CD14-positive monocyte (primary cell): ENCODE results near the gene TMEM255A. TPM values are rescaled to one million over a fixed set of nuclear protein-coding genes. Genes with fewer than 3 reads are reported as not detected.

ENCODE experiments used
- DNase-seq, 3 donors: peaks; one replicate each; pipeline ENCODE4 v3.0.0-alpha.2; 2011 to 2022
- H2AFZ ChIP-seq: 2 replicates; pipeline ENCODE4 v1.6.0; 2012; ENCODE audit warnings: mild to moderate bottlenecking, low read depth, low read length, inconsistent platforms; ENCODE audit not compliant: insufficient read depth, poor library complexity, severe bottlenecking
- H3K27ac ChIP-seq, 2 donors: 1 replicate in 1 of 2; 2 replicates in 1 of 2; pipeline ENCODE4 v1.5.1; 2012 to 2013; ENCODE audit warnings: low read length in 2 of 2, control low read depth in 1 of 2, inconsistent platforms in 1 of 2, low read depth in 1 of 2, mild to moderate bottlenecking in 1 of 2
- H3K27me3 ChIP-seq, 2 donors: one replicate each; pipeline versions ENCODE4 v1.6.0 to v1.6.1; 2011 to 2013; ENCODE audit warnings: low read length in 2 of 2; ENCODE audit not compliant: control insufficient read depth in 2 of 2, insufficient read depth in 2 of 2
- H3K36me3 ChIP-seq, 2 donors: replicated peaks in 1 of 2; 1 replicate in 1 of 2; 2 replicates in 1 of 2; pipeline versions ENCODE4 v1.5.1 to v1.6.1; 2012 to 2013; ENCODE audit warnings: low read length in 2 of 2, control low read depth in 1 of 2, inconsistent platforms in 1 of 2, mild to moderate bottlenecking in 1 of 2; ENCODE audit not compliant: insufficient read depth in 2 of 2, control insufficient read depth in 1 of 2
- H3K4me1 ChIP-seq, 2 donors: 1 replicate in 1 of 2; 2 replicates in 1 of 2; pipeline versions ENCODE4 v1.5.1 to v1.6.1; 2012 to 2013; ENCODE audit warnings: low read length in 2 of 2, control low read depth in 1 of 2, inconsistent platforms in 1 of 2, mild to moderate bottlenecking in 1 of 2, moderate library complexity in 1 of 2; ENCODE audit not compliant: insufficient read depth in 2 of 2, control insufficient read depth in 1 of 2
- H3K4me2 ChIP-seq: replicated peaks from 2 replicates; pipeline ENCODE3; 2012; ENCODE audit warnings: low read length, moderate library complexity, mild to moderate bottlenecking; ENCODE audit not compliant: poor library complexity, severe bottlenecking; ENCODE audit errors: extremely low read depth
- H3K4me3 ChIP-seq, 3 experiments: fragments of 200-600 bp in 1 of 3; sonication (generic) in 1 of 3; replicated peaks in 1 of 3; 1 replicate in 2 of 3; 2 replicates in 1 of 3; pipeline ENCODE4 v1.5.1; 2011 to 2013; ENCODE audit warnings: low read length in 3 of 3, mild to moderate bottlenecking in 3 of 3, control low read depth in 2 of 3, low read depth in 2 of 3, inconsistent platforms in 1 of 3, moderate library complexity in 1 of 3
- H3K79me2 ChIP-seq: 2 replicates; pipeline ENCODE4 v1.6.0; 2012; ENCODE audit warnings: mild to moderate bottlenecking, control low read depth, inconsistent platforms, low read length, moderate library complexity; ENCODE audit not compliant: insufficient read depth
- H3K9ac ChIP-seq: 2 replicates; pipeline ENCODE4 v1.6.0; 2017; ENCODE audit warnings: low read length, mild to moderate bottlenecking; ENCODE audit not compliant: insufficient read depth, poor library complexity, severe bottlenecking
- H3K9me3 ChIP-seq, 2 donors: replicated peaks in 1 of 2; 1 replicate in 1 of 2; 2 replicates in 1 of 2; pipeline versions ENCODE4 v1.5.1 to v1.6.1; 2012 to 2013; ENCODE audit warnings: low read length in 2 of 2, control low read depth in 1 of 2; ENCODE audit not compliant: control insufficient read depth in 1 of 2, insufficient read depth in 1 of 2
- H4K20me1 ChIP-seq: 2 replicates; pipeline ENCODE4 v1.6.0; 2012; ENCODE audit warnings: mild to moderate bottlenecking, low read length, control low read depth, moderate library complexity; ENCODE audit not compliant: insufficient read depth
- H3K27ac Mint-ChIP-seq, 7 donors: one replicate each; pipeline ENCODE4 v1.8.0; 2020; ENCODE audit warnings: mild to moderate bottlenecking in 7 of 7, mixed read lengths in 7 of 7, moderate library complexity in 6 of 7, inconsistent platforms in 2 of 7
- H3K27me3 Mint-ChIP-seq, 3 donors: one replicate each; pipeline ENCODE4 v1.8.0; 2021 to 2022; ENCODE audit warnings: low read depth in 3 of 3, mild to moderate bottlenecking in 3 of 3, mixed read lengths in 3 of 3, moderate library complexity in 3 of 3, inconsistent platforms in 1 of 3
- H3K36me3 Mint-ChIP-seq, 2 donors: one replicate each; pipeline ENCODE4 v1.8.0; 2020; ENCODE audit warnings: mixed read lengths in 2 of 2, inconsistent platforms in 1 of 2, mild to moderate bottlenecking in 1 of 2
- H3K4me1 Mint-ChIP-seq: one replicate; pipeline ENCODE4 v1.8.0; 2020; ENCODE audit warnings: mild to moderate bottlenecking, mixed read lengths
- H3K4me3 Mint-ChIP-seq, 2 donors: one replicate each; pipeline ENCODE4 v1.8.0; 2020; ENCODE audit warnings: mild to moderate bottlenecking in 2 of 2, mixed read lengths in 2 of 2, moderate library complexity in 1 of 2
- H3K9me3 Mint-ChIP-seq, 7 donors: one replicate each; pipeline ENCODE4 v1.8.0; 2020 to 2022; ENCODE audit warnings: mixed read lengths in 7 of 7, mild to moderate bottlenecking in 6 of 7, moderate library complexity in 6 of 7, inconsistent platforms in 2 of 7
- CTCF ChIP-seq: fragments of 200-600 bp; IDR thresholded peaks from one replicate; pipeline ENCODE4 v1.8.0; 2022; ENCODE audit warnings: antibody characterized with exemption, mild to moderate bottlenecking
- WGBS: methylation state at CpG from one replicate; pipeline ENCODE4 v1.1.5; 2013; ENCODE audit warnings: missing lambda C conversion rate; ENCODE audit not compliant: insufficient coverage; 5-methylcytosine and 5-hydroxymethylcytosine counted together
- intact Hi-C, 2 donors: fragments of 100-400 bp; cut with micrococcal nuclease; formaldehyde crosslinking; loops; one replicate each; pipeline versions ENCODE4 v1.15.0 to v1.15.1; 2023
- polyA plus RNA-seq, 3 donors: library from polyadenylated mRNA; depleted of rRNA in 1 of 3; unstranded in 2 of 3; stranded (reverse) in 1 of 3; fragments of 300-500 nt in 2 of 3; fragments of >200 nt in 1 of 3; fragmentation: Illumina TruSeq in 2 of 3; gene quantifications; 1 replicate in 2 of 3; 2 replicates in 1 of 3; pipeline ENCODE4 v1.2.3, GENCODE V29; 2012 to 2021

The TMEM255A gene
- polyA plus RNA-seq, 3 donors, result 0.10 to 1.2 (median 0.51) TPM

- Mint-ChIP-seq H3K4me1 (peaks cover 9% of the 10 kb centered on the region), H3K9me3 (peaks cover 0 to 5% (median 0%) of the 10 kb centered on the region in 7 donors), H3K27ac (no peak overlapping the region), H3K36me3 (no peaks in the 10 kb centered on the region), H3K4me3 (no peak overlapping the region), H3K27me3 (peaks cover 0 to 9% (median 2%) of the 10 kb centered on the region in 3 donors)
- DNase-seq, result no peak
- TF ChIP-seq CTCF, result no peak
- H3K4me3 ChIP-seq, result no peak overlapping the region
- H3K36me3 ChIP-seq, result no peaks in the 10 kb centered on the region
- no peaks in the 10 kb centered on the region for H3K79me2 ChIP-seq
- 100% methylated on average over 2 of the region's 10 CpGs for WGBS
- H3K4me2 ChIP-seq, result no peak overlapping the region
- intact Hi-C loops, result no loop called here
- H3K27me3 ChIP-seq, result peaks cover 0 to 2% of the 10 kb centered on the region in 2 donors
- no peak overlapping the region for H3K27ac ChIP-seq
- H3K9me3 ChIP-seq, result no peaks in the 10 kb centered on the region
- no peak overlapping the region for H2AFZ ChIP-seq
- no peaks in the 10 kb centered on the region for H4K20me1 ChIP-seq
- peaks cover 2 to 7% of the 10 kb centered on the region in 2 donors for H3K4me1 ChIP-seq
- H3K9ac ChIP-seq, result no peak overlapping the region
Measured at GRCh38 chrX:120281021-120281624, 30.1 kb downstream of the TMEM255A start.

- no peak overlapping the region for H3K9ac ChIP-seq
- H3K79me2 ChIP-seq, result no peaks in the 10 kb centered on the region
- 100% methylated on average over 1 of the region's 2 CpGs for WGBS
- H3K27me3 ChIP-seq, result peaks cover 0 to 3% of the 10 kb centered on the region in 2 donors
- Mint-ChIP-seq H3K36me3 (no peaks in the 10 kb centered on the region), H3K9me3 (no peaks in the 10 kb centered on the region), H3K4me3 (no peak overlapping the region), H3K27me3 (peaks cover 0 to 13% (median 1%) of the 10 kb centered on the region in 3 donors), H3K4me1 (peaks cover 7% of the 10 kb centered on the region), H3K27ac (no peak overlapping the region)
- no peak overlapping the region for H3K27ac ChIP-seq
- no peaks in the 10 kb centered on the region for H3K9me3 ChIP-seq
- DNase-seq, result no peak
- no peak overlapping the region for H3K4me2 ChIP-seq
- intact Hi-C loops, result no loop called here
- H3K4me3 ChIP-seq, result no peak overlapping the region
- H3K36me3 ChIP-seq, result no peaks in the 10 kb centered on the region
- TF ChIP-seq CTCF, result no peak
- peaks cover 8% of the 10 kb centered on the region in 2 donors for H3K4me1 ChIP-seq
- H4K20me1 ChIP-seq, result no peaks in the 10 kb centered on the region
- H2AFZ ChIP-seq, result no peak overlapping the region
Measured at GRCh38 chrX:120274958-120275357, 36.3 kb downstream of the TMEM255A start.
